Loucy (cell line): ENCODE data around the gene PSPH.
"Not testable (repeated sequence)": the region's sequence is repeated elsewhere in the genome, so short reads cannot be mapped to it uniquely, and the experiment has no call there.

Experiments
- H2AFZ ChIP-seq: fragments of 200-600 bp; sonication (generic); 2 replicates; pipeline ENCODE4 v1.6.0; 2016; ENCODE audit warnings: antibody characterized with exemption, mild to moderate bottlenecking, low read length, moderate library complexity
- H3F3A ChIP-seq: fragments of 200-600 bp; 2 replicates; pipeline ENCODE4 v1.6.0; 2016; ENCODE audit warnings: antibody characterized with exemption, low read depth, mild to moderate bottlenecking
- H3K27me3 ChIP-seq: fragments of 200-600 bp; sonication (generic); 2 replicates; pipeline ENCODE4 v1.6.1; 2014; ENCODE audit warnings: low read length, mild to moderate bottlenecking; ENCODE audit not compliant: insufficient read depth, poor library complexity, severe bottlenecking
- H3K36me3 ChIP-seq: fragments of 200-600 bp; sonication (generic); 2 replicates; pipeline ENCODE4 v1.6.1; 2016; ENCODE audit warnings: low read length; ENCODE audit not compliant: insufficient read depth
- H3K4me1 ChIP-seq: fragments of 200-600 bp; sonication (generic); 2 replicates; pipeline ENCODE4 v1.5.1; 2014; ENCODE audit warnings: low read length, mild to moderate bottlenecking; ENCODE audit not compliant: insufficient read depth, poor library complexity, severe bottlenecking
- H3K4me2 ChIP-seq: fragments of 200-600 bp; sonication (generic); 2 replicates; pipeline ENCODE4 v1.6.0; 2014; ENCODE audit warnings: antibody characterized with exemption, low read length, low read depth, mild to moderate bottlenecking; ENCODE audit not compliant: poor library complexity, severe bottlenecking
- H3K4me3 ChIP-seq: fragments of 200-600 bp; sonication (generic); 2 replicates; pipeline ENCODE4 v1.5.1; 2014; ENCODE audit warnings: low read length, mild to moderate bottlenecking, mixed read lengths; ENCODE audit not compliant: poor library complexity, severe bottlenecking
- H3K79me2 ChIP-seq: fragments of 200-600 bp; sonication (generic); 2 replicates; pipeline ENCODE4 v1.6.1; 2014; ENCODE audit warnings: low read length; ENCODE audit not compliant: insufficient read depth
- H3K9ac ChIP-seq: fragments of 200-600 bp; sonication (generic); 2 replicates; pipeline ENCODE4 v1.6.0; 2014; ENCODE audit warnings: mild to moderate bottlenecking, low read depth, low read length, moderate library complexity; ENCODE audit not compliant: poor library complexity, severe bottlenecking
- H3K9me2 ChIP-seq: fragments of 200-600 bp; sonication (generic); replicated peaks from 2 replicates; pipeline ENCODE4 v1.6.1; 2016; ENCODE audit warnings: low read depth, low read length, mixed read lengths
- H3K9me3 ChIP-seq: fragments of 200-600 bp; sonication (generic); 2 replicates; pipeline ENCODE4 v1.6.1; 2014; ENCODE audit warnings: mild to moderate bottlenecking, antibody characterized with exemption, low read length, low read depth; ENCODE audit not compliant: insufficient read depth
- H4K20me1 ChIP-seq: fragments of 200-600 bp; sonication (generic); 2 replicates; pipeline ENCODE4 v1.6.0; 2014; ENCODE audit warnings: antibody characterized with exemption, low read length, mild to moderate bottlenecking; ENCODE audit not compliant: insufficient read depth, poor library complexity, severe bottlenecking
- CTCF ChIP-seq: fragments of 200-600 bp; sonication (generic); conservative IDR thresholded peaks from 2 replicates; pipeline ENCODE4 v1.5.1; 2014; ENCODE audit warnings: mild to moderate bottlenecking, antibody characterized with exemption, low read length
- EZH2phosphoT487 ChIP-seq: fragments of 200-600 bp; IDR thresholded peaks from 2 replicates; pipeline ENCODE4 v1.6.1; 2018; ENCODE audit warnings: antibody characterized with exemption, mild to moderate bottlenecking, moderate library complexity, borderline replicate concordance

PSPH gene

GRCh38 chr7:56092789-56093531, 41.7 kb upstream of the PSPH start, which contains the start of gene PHKG1:
TSS of gene PHKG1 (minus strand) at chr7:56092952. CDS start at chr7:56088941, 4,011 bp downstream.
- H3K4me3 ChIP-seq = no peak within 1 kb of the TSS
- H3K9me2 ChIP-seq = no peaks in the 10 kb centered on the region

GRCh38 chr7:56092388-56092787, 41.1 kb upstream of the PSPH start:
- not testable (repeated sequence) for H4K20me1 ChIP-seq, H3K9ac ChIP-seq, H3K27me3 ChIP-seq, H3K4me1 ChIP-seq, H3K4me3 ChIP-seq, H2AFZ ChIP-seq, H3K36me3 ChIP-seq, H3K9me2 ChIP-seq, H3K79me2 ChIP-seq, H3K4me2 ChIP-seq, H3K9me3 ChIP-seq, H3F3A ChIP-seq

More at GRCh38 chr7:56092789-56093531, 41.7 kb upstream of the PSPH start, which contains the start of gene PHKG1:
- Histone ChIP-seq H3K36me3 (no peaks in the 10 kb centered on the region), H3F3A (no peaks in the 10 kb centered on the region), H3K4me2 (no peak within 1 kb of the TSS), H3K9me3 (no peaks in the 10 kb centered on the region), H2AFZ (no peak within 1 kb of the TSS), H3K79me2 (no peaks in the 10 kb centered on the region), H3K9ac (no peak within 1 kb of the TSS), H3K4me1 (no peaks in the 10 kb centered on the region), H4K20me1 (no peaks in the 10 kb centered on the region), H3K27me3 (no peaks in the 10 kb centered on the region)
- 0 out of 2 replicates have a peak, but pooled peaks have one; percentile 17 for TF ChIP-seq CTCF
- no peak for TF ChIP-seq EZH2phosphoT487

GRCh38 chr7:56091591-56091990, 40.3 kb upstream of the PSPH start:
- H3K9me3 ChIP-seq = no peaks in the 10 kb centered on the region
- no peak overlapping the region for H3K9ac ChIP-seq
- no peaks in the 10 kb centered on the region for H4K20me1 ChIP-seq
- H3K9me2 ChIP-seq = no peaks in the 10 kb centered on the region
- H3K4me3 ChIP-seq = no peak overlapping the region
- no peaks in the 10 kb centered on the region for H3F3A ChIP-seq
- H3K4me2 ChIP-seq = no peak overlapping the region
- H3K27me3 ChIP-seq = no peaks in the 10 kb centered on the region
- H2AFZ ChIP-seq = no peak overlapping the region
- no peaks in the 10 kb centered on the region for H3K36me3 ChIP-seq
- TF ChIP-seq EZH2phosphoT487 (no peak), CTCF (no peak)
- no peaks in the 10 kb centered on the region for H3K4me1 ChIP-seq
- H3K79me2 ChIP-seq = no peaks in the 10 kb centered on the region

- Histone ChIP-seq H3K4me1 (no peaks in the 10 kb centered on the region), H3K36me3 (no peaks in the 10 kb centered on the region), H3K9me2 (no peaks in the 10 kb centered on the region), H3K9ac (no peak overlapping the region), H3K9me3 (no peaks in the 10 kb centered on the region), H2AFZ (no peak overlapping the region), H3K27me3 (no peaks in the 10 kb centered on the region), H3K4me3 (no peak overlapping the region), H4K20me1 (no peaks in the 10 kb centered on the region), H3K4me2 (no peak overlapping the region), H3F3A (no peaks in the 10 kb centered on the region), H3K79me2 (no peaks in the 10 kb centered on the region)
- TF ChIP-seq CTCF = no peak
- no peak for TF ChIP-seq EZH2phosphoT487
These were observed 36.2 kb upstream of the PSPH start for GRCh38 chr7:56087445-56087844.
